Measurements from ENCODE around the gene WFDC2.

The WFDC2 gene, protein sequence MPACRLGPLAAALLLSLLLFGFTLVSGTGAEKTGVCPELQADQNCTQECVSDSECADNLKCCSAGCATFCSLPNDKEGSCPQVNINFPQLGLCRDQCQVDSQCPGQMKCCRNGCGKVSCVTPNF

DNA sequence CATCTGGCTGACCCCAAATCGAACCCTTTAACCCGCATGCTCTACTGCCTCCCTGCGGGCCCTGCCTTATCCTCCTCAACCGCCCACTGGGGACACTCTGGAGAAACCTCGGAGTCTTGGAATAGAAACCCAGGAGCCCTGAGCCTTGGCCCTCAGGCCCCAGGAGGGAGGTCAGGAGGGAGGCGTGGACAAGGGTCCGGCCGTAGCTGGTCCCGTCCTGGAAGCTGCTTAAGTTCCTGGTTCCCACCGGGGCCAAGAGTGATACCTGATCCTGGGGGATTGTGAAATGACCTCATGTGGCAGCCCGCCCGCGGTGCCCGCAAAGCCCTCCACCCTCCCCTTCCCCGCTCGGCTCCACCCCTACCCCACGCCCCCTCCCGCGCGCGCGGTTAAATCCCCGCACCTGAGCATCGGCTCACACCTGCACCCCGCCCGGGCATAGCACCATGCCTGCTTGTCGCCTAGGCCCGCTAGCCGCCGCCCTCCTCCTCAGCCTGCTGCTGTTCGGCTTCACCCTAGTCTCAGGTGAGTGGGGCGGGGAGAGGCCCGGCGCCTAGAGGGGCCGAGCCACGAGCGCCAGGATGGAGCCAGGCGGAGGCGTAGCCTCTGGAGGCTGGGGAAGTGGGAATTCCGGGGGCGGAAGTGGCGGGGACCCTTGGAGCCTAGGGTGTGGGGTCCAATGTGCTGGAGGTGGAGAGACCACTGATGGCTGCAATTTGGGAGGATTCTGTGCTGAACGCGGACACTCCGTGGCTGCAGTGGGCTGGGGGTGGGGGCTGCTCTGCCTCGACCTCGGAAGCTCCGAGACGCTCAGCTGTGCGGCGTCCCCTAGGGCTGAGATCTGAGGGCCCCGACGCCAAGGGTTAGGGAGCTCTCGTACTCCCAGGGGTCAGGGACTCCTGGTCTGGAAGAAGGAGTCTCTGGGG, at the start of gene WFDC2:
TSS of gene WFDC2 (plus strand) at position 418 of the 926 bp plus-strand sequence. CDS start at position 447, 29 bp downstream.
- no peak for DNase-seq

DNA sequence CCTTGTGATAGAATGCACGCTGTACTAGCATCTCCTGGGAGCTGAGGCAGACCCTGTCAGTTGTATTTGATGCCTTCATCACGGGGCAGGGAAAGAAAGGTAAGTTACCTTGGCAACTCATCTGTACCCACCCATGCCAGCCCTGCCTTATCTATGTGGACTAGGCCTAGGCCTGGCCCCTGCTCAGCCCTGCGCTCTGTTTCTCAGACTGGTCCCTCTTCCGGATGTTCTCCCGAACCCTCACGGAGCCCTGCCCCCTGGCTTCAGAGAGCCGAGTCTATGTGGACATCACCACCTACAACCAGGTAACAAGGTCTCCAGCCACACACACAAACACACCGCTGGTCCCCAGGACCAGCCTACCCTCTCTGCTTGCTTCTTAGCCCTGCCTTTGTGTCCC, 49.4 kb upstream of the WFDC2 start:
- DNase-seq, result no peak

DNA sequence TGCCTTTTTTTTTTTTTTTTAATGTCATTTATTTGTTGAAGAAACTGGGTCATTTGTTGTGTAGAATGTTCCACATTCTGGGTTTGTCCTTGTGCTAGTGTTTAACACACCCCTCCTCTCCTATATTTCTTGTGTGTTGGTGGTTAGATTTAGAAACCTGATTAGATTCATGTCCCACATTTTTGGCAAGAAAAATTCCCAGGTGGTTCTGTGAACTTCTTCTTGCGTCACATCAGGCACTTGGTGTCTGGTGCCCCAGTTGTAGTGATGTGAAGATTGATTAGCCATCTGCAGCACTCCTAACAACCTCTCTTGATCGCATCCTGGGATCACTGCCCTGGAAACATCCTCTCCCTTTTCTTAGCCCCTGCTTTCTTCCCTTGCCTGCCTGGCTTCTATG, 45.9 kb upstream of the WFDC2 start:
- no peak for DNase-seq

DNA sequence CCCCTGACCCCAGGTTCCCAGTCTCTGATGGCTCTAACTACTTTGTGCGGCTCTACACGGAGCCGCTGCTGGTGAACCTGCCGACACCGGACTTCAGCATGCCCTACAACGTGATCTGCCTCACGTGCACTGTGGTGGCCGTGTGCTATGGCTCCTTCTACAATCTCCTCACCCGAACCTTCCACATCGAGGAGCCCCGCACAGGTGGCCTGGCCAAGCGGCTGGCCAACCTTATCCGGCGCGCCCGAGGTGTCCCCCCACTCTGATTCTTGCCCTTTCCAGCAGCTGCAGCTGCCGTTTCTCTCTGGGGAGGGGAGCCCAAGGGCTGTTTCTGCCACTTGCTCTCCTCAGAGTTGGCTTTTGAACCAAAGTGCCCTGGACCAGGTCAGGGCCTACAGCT, 44.0 kb upstream of the WFDC2 start:
- no peak for DNase-seq

DNA sequence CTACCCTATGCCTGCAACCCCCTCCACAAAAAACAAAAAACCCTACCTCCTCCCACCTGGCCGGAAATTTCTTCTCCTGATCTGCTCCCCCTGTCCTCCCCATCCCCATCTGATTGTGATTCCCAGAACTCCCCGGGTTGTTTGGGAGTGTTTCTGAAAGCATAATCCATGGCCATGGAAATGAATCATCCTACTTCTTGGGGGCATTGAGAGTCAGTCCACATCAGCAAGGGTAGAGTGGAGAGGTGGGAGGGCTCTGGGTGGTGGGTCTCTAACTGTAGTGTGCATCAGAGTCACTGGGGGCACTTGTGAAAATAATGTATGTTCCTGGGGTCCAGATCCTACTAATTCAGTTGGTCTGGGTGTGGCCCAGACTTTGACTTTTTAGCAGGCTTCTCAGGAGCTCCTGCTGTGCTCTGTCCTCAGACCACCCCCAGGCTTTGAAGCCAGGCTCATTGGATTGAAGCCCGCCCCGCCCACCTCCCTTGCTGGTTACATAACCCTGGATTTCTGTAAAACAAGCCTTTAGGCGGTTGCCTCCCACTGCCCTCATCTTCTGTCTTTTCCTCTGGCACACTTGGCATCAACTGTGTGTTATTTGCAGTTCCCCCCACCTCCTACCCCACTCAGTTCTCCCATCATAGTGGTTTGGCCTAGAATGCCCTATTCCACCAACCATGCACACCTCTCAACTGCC, 43.1 kb upstream of the WFDC2 start:
- no peak for DNase-seq

DNA sequence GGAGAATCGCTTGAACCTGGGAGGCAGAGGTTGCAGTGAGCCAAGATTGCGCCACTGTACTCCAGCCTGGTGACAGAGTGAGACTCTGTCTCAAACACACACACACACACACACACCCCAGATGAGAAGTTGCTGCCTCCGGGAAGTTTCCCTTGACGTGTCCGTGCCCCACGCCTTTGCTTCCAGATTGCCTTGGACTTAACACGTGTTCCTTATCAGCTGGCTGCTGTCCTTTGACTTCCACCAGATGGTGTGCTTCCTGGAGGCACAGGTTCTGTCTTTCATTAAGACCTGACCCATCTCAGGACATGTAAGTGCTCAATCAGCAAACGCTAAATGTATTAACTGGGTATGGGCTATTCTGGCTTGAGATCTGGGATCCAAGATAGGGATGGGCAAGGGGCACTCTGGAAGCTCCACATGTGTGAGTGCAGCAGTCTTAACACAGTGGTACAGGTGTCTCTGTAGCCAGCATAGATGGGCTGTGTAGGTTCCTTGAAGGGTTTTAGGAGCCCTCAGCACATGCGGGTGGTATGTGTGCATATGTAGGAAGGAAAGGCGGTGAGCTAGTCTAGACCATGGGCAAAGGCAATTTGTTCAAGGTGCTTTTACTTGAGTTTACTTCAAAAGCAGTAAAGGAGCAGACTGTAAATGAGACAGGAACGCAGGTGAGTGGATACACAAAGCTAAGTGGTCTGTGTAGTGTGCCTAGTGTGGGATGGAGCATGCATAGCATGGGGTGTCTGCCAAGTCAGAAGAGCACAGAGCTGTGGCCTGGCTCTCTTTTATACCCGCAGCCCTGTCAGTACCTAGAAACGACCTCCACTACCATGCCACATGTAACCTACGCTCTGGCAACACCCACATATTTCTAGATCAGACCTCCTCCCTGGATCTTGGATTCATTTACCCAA, 42.1 kb upstream of the WFDC2 start:
- no peak for DNase-seq

DNA sequence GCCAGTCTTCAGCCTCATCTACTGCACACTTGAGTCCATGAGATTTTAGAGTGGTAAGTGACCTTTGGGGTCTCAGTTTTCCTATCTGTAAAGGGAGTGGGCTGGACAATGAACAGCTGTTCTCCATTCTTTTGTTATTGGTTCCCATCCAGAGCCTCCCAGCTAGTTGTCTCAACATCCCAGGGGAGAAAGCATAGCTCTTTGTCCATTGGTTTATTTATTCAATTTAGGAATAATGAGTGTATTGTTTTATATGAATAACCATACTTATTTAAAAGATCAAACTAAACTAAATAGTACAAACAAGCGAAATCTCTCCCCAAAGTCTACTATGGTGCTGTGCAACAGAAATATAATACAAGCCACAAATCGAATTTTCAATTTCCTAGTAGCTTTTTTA, 39.9 kb upstream of the WFDC2 start:
- DNase-seq, result no peak

DNA sequence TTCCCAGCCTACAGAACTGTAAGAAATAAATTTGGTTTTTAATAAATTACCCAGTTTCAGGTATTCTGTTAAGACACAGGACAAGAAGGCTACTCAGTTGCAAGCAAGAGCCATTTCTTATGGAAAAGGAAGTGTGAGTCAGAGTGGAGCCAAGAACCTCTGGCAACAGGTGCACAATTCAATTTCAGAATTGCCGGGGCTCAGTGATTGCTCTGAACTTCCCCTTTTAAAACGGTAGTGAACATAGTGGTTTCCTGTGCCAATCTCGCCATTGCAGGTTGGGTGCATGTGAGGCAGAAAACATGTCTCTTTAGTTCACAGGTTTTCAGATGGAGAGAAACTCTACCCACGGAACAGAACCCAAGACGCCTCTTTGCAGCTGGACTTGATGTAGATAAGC, 37.3 kb upstream of the WFDC2 start:
- DNase-seq, result no peak

DNA sequence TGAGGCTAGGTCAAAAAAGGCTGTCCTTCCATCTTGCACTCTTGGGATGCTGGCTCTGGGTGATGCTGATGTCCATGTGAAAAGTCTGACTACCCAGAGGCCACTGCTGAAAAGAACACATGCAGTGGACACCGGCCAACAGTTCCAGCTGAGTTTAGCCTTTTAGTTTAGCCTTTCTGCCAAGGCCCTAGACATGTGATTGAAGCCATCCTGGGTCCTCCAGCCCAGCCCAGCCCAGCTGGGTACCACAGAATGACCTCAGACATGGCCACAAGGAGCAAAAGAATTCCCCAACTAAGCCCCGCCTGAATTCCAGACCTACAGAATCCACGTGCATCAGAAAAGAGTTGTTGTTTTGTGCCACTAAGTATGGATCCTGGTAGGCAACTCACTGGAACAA, 36.2 kb upstream of the WFDC2 start:
- no peak for DNase-seq

DNA sequence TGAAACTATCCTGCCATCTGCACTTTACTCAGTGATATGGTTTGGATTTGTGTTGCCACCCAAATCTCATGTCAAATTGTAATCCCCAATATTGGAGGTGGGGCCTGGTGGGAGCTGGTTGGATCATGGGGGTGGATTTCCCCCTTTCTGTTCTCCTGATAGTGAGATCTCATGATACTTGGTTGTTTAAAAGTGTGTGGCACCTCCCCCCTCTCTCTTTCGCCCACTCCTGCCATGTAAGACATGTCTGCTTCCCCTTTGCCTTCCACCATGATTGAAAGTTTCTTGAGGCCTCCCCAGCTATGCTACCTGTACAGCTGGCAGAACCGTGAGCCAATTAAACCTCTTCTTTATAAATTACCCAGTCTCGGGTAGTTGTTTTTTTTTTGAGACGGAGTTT, 35.6 kb upstream of the WFDC2 start:
- DNase-seq, result no peak

DNA sequence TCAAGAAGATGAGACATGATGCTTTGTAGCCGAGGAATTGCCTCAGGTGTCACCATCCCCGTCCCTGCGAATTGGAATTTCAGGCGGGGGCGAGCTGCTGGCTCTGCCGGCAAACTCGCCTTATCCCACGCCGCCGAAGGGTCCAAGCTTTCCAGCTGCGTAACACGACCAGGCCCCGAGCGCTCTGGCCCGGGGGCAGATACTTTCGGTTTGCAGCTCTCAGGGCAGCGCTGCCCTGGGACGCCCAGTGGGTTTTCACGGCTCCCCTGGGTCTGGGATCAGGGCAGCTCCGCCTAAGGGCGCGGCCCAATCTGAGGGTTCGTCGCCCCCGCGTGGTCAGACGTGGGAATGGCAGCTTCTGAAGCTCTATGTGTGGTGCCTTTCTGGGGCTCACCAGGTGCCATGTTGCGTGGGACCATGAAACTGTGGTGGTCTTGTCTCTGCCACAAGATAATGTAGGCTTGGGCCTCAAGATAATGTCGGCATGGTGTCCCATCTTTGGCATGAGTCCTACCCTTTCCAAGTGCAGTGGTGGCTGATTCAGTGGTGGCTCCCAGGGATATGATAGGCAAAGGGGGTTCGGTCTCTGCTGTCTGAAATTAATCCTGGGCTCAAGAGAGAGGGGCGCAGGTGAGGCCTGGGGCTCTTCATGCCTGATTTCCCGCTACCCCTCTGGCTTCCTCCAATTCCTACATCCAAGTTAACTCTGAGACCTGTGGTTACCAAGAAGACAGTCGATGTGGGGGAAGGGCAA, 32.6 kb upstream of the WFDC2 start:
- peak; percentile 82 to 90 for DNase-seq

DNA sequence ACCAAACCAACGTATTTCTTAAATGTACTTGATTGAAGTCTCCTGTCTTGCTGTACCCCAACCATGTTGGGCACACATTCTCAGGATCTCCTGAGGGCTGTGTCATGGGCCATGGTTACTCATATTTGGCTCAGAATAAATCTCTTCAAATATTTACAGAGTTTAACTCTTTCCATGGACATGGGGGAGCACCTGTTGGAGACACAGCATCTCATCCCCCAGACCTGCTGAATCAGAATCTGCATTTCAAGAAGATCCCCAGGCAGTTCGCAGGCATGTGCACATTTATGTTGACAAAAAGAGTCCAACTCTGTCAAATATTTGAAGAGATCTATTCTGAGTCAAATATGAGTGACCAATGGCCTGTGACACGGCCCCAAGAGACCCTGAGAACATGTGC, 29.1 kb upstream of the WFDC2 start:
- DNase-seq, result no peak

DNA sequence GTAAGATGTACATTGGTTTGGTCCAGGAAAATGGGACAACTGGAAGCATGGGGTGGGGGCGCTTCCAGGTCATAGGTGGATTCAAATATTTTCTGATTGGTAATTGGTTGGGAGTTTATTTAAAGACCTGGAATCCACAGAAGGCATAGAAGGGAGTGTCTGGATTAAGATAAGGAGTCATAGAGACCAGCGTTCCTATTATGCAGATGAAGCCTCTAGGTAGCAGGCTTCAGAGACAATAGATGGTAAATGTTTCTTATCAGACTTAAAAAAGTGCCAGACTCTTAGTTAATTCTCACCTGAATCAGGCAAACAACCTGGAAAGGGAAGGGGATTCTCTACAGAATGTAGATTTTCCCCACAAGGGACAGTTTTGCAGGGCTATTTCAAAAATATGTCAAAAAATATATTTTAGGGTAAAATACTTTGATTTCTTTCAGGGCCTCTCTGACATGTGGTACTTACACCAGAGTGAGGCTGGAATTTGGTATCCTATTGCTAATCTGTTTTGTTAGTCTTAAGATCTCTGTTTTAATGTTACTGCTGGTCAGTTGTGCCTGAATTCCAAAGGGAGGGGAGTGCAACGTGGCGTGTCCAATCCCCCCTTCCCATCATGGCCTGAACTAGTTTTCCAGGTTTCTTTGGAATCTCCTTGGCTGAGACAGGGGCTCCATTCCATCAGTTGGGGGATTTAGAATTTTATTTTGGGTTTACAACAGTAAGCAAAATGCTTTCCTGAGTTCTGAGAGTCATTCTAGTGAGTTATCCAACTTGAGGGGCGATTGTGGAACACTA, 28.5 kb upstream of the WFDC2 start:
- no peak for DNase-seq

DNA sequence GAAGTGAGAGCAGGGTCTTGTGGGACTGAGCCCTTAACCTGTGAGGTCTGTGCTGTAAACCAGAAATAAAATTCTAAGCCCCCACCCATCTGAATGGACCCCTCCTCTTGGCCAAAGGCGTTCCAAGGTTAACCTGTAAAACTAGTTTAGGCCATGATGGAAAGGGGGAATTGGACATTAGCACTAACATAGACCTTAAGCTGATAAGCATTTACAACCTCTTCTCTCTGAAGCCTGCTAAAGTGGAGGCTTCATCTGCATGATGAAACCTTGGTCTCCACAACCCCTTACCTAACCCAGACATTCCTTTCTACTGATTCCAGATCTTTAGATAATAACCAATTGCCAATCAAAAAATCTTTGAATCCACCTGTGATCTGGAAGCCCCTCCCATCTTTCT, 27.8 kb upstream of the WFDC2 start:
- DNase-seq, result no peak

DNA sequence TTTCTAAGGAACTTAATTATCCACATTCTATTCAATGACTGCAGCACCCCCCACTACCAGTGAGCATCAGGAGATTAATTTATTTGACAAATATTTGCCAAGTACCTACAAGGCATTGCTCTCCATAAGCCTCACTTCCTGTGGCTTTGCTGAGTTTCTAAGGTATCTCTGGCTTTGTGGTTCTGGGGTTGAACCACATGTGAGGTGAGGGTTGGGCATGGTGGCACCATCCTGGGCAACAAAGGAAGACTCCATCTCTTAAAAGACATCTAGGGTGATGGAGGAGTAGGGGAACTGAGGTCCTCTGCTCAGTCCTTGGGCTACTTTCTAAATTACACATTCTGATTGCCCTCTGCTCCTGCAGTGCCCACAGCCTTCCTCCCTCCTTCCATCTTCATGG, 25.5 kb upstream of the WFDC2 start:
- DNase-seq, result no peak

DNA sequence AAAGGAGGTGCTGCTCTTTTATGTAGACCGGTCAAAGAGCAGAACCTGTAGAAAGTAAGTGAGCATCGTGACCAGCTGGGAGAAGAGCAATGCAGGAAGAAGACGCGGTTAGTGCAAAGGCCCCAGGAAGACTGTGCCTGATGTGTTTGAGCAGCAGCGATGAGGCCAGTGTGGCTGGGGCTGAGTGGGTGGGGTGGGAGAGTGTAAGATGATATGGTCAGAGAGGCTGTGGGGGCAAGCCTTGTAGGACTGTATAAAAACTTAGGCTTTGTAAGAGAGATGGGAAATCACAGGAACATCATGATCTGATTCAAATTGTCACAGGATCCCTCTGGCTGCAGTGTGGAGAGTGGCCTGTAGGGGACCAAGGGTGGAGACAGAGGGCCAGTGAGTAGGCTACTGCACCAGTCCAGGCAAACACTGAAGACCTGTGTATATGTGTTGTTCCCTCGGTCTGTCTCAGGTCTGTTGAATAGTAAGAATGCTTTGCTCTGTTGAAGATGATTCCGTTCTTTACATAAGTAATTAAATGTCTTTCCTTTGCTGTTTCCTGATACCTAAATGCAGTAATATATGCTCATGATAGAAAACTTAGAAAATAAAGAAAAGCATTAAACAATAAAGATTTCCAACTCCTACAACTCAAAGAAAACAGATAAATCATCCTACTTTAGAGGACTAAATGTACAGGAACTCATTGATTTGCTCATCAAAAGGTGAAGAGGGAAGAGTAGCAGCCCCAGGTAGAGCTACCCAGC, 23.6 kb upstream of the WFDC2 start:
- peak in 1 of 2 donors; percentile 20 for DNase-seq

DNA sequence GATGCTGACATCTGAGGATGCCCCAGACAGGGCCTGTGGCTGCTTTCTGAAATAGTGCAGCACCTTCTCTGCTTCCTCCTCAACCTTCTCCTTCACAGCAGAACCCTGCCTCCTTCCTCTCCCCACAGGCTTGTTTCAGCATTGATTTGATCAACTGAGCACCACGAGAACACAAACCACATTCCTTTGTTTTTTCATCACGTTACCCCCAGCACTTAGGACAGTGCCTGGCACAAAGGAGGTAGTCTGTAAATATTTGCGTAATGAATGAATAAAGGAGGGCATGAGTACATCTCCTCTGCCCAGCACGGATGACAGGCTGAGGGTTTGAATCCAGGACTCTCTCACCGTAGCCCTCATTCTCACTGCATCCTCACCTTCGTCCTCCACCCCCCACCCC, 21.3 kb upstream of the WFDC2 start:
- DNase-seq, result no peak

DNA sequence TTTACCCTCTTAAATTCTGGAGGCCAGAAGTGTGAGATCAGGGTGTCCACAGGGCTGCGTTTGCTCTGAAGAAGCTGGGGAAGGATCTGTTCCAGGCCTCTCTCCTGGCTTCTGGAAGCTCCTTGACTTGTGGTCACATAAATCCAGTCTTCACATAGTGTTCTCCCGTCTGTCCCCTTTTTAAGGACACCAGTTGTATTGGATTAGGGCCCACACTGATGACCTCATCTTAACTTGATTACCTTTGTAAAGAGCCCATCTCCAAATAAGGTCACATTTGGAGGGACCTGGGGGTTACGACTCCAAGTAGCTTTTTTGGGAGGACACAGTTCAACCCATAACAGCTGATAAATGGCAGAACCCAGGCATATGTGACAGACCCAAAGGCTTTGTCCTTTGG, 20.0 kb upstream of the WFDC2 start:
- DNase-seq, result no peak

DNA sequence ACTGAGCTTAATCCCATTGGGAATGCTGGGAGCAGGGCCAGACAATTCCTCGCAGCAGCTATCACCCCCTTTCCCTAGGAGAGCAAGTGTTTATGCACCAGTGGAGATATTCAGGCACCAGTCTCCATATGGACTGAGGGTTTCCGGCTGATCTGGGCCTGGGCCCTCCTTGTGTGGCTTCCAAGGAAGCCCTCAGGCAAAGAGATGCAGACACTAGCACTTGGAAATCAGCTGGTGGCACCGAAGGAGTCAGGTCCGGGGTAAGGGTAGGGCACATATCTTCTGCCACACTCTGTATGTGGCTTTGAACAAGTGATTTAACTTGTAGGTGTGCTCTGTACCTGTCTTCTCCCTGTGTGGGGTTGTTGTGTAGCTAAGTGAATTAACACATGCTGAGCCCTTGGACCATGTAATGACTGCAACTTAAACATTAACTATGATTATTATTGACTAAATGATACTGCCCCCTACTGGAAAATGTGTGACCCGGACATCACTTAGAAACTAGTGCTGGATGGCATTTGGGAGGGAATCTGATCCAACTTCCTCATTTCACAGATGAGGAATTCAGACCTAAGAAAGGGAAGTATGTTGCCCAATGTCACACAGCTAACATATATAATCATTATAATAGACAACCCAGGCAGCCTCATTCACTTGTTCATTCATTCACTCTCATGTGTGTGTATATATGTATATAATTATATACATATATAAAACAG, 19.3 kb upstream of the WFDC2 start:
- DNase-seq, result peak in 1 of 2 donors; percentile 23

DNA sequence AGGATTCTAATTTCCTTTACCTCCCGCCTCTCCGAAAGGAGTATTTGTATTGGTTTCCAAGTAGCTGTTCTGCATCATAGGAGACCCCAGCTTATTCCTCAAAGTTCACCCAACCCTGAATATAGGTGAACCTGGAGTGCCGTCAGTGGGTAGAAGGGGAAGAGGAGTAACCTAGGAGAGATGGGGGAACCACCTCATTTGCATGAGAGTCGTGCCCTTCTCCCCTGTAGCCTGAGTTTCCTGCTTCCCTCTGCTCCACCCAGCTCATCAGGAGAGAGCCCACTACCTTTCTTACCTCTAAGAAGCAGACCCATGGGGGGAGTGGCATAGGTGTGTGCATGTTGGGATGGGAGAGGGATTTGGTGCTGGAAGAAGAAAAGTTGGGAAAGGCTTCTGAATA, 17.3 kb upstream of the WFDC2 start:
- DNase-seq, result no peak
